GM10266 (cell line): ENCODE data around the gene TM9SF1.

ENCODE experiments used
- DNase-seq: peaks from one replicate; pipeline ENCODE4 v3.0.0; 2012; ENCODE audit errors: extremely low spot score
- CTCF ChIP-seq: IDR thresholded peaks from 2 replicates; pipeline ENCODE4 v1.5.1; 2012; ENCODE audit warnings: mild to moderate bottlenecking, low read depth; ENCODE audit not compliant: control insufficient read depth, insufficient read depth; ENCODE audit errors: missing control alignments

TM9SF1 gene

GRCh38 chr14:24237463-24237955 lies 42.3 kb upstream of the TM9SF1 start:
- TF ChIP-seq CTCF, result no peak
- DNase-seq, result no peak

GRCh38 chr14:24236689-24237462 lies 41.6 kb upstream of the TM9SF1 start:
- no peak for DNase-seq
- no peak for TF ChIP-seq CTCF

GRCh38 chr14:24235804-24236688 lies 40.8 kb upstream of the TM9SF1 start:
- no peak for TF ChIP-seq CTCF
- DNase-seq, result no peak

- DNase-seq, result no peak
- no peak for TF ChIP-seq CTCF
Measured at GRCh38 chr14:24234095-24235005, 39.1 kb upstream of the TM9SF1 start.

- DNase-seq, result no peak
- no peak for TF ChIP-seq CTCF
Measured at GRCh38 chr14:24233538-24233866, 38.3 kb upstream of the TM9SF1 start.

GRCh38 chr14:24232645-24233537 lies 37.6 kb upstream of the TM9SF1 start, which contains the start of gene GMPR2:
Gene GMPR2, plus strand, starts transcription at chr14:24232929. Its CDS starts 325 bp downstream, at chr14:24233254.
- peak; percentile 55 for DNase-seq
- TF ChIP-seq CTCF, result no peak
